Glomerular visceral epithelial cell (primary cell): ENCODE data around the gene HSPB3.
A peak's percentile ranks its signal among the peaks of the same experiment; 100 is the strongest.
"Not testable (repeated sequence)": the region's sequence is repeated elsewhere in the genome, so short reads cannot be mapped to it uniquely, and the experiment has no call there.

Experiments
- DNase-seq: peaks from one replicate; pipeline ENCODE4 v3.0.0-alpha.2; 2016; ENCODE audit errors: extremely low spot score

The HSPB3 gene

GRCh38 chr5:54455413-54456157 lies at the start of gene HSPB3:
Gene HSPB3, plus strand, starts transcription at chr5:54455699. Its CDS starts 91 bp downstream, at chr5:54455790.
- DNase-seq: peak; percentile 19

DNA sequence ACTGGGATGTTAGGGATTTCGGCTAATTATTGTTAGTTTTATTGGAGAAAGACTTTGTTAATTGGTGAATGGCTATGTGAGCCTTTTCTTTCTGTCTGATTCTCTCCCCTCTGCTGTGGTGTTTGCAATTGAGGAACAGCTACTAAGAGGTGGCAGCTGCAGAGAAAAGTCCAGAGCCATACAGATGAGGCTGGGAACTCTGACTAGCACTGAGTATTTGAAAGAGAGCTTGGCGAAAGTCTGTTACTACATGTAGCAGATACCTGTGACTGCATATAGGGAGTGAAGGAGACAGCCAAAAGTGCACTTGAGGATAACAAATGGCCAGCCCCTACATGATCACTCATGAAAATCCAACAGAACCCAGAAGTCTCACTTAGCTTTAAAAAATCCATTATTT lies 44.3 kb upstream of the HSPB3 start:
- no peak for DNase-seq

DNA sequence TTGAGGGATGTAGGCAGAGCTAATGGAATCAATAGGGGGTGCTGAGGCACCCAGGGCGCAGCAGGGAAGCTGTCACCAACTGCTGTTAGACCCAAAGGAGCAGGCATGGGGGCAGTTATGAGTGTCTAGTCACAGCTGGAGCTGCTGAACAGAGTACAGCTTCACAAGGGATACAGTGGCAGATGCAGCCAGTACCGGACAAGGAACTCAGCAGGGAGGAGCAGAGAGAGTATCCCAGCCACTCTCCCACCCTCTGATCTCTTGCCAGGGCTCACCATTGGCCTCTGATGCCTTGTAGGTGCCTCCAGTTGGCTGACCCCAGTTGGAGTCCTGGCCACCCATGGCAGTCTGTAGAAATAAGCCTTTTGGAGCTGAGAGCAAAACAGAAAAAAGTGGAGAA lies 42.6 kb upstream of the HSPB3 start:
- DNase-seq: no peak

DNA sequence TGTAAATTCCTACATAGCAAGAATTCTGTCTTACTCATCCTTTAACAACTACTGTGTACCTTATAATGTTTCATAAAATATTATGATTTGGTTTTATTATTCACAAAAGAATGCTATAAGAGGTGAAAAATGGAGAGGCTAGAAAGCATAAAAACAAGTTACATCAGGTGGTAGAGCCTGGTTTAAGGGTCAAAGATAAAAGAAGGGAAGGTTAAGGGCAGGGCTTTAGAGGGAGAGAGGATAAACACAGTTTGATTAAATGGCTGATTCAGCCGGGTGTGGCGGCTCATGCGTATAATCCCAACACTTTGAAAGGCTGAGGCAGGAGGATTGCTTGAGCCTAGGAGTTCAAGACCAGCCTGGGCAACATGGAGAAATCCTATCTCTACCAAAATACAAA lies 40.4 kb upstream of the HSPB3 start:
- DNase-seq: no peak

DNA sequence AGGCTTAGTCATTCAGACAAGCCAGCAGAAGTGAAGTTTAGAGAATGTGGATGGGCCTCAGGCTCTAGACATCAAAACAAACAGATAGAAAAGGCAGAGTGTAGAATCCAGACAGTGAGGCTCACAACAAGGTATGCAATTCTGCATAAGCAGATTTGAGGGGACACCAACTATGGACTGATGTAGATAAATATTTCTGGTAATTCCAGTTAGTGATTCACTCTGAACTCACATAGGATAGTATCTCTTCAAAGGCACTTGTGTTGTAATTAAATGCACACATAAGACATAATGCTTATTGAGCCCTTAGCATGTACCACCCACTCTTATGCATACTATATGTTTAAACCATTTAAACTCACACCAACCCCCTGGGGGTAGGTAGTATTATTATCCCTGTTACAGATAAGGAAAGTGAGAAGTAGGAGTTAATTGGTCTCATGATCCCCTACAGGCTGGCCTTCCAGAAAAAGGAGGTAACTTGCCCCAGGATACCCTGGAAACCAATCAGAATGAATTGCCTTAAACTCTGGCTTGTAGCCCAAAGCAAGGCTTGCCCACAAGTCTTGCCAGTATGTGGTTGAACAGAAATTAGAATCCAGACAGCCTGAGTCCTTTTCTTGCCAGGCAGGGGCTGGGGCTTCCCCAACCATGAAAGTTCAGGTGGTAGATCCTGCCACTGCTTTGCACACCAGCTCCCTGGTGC lies 39.5 kb upstream of the HSPB3 start:
- DNase-seq: peak; percentile 12

GRCh38 chr5:54419573-54420423 lies 35.7 kb upstream of the HSPB3 start:
- peak; percentile 60 for DNase-seq

DNA sequence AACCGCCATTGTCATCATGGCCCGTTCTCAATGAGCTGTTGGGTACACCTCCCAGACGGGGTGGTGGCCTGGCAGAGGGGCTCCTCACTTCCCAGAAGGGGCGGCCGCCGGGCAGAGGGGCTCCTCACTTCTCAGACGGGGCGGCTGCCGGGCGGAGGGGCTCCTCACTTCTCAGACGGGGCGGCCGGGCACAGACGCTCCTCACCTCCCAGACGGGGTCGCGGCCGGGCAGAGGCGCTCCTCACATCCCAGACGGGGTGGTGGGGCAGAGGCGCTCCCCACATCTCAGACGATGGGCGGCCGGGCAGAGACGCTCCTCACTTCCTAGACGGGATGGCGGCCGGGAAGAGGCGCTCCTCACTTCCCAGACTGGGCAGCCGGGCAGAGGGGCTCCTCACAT lies 35.0 kb upstream of the HSPB3 start:
- DNase-seq: not testable (repeated sequence)

- no peak for DNase-seq
Measured at GRCh38 chr5:54421976-54422375, 33.5 kb upstream of the HSPB3 start.

DNA sequence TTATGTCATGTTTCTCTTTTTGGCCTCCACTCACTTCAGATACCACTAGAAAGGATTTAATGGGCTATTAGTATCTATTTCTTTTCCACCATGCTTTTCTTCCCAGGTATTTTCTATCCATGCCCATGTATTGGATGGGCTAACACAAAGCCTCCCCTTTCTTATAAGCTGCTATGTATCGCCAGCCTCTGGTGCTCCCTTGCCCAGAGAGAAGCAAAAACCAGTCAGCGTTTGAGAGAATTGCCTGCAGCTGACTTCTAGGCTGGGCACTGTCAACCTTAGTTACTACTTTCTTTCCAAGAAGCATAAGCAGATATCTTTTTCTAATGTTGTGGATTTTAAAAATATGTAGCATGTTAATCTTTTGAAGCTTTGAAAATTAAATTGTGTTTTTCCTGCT lies 30.2 kb upstream of the HSPB3 start:
- DNase-seq: no peak

DNA sequence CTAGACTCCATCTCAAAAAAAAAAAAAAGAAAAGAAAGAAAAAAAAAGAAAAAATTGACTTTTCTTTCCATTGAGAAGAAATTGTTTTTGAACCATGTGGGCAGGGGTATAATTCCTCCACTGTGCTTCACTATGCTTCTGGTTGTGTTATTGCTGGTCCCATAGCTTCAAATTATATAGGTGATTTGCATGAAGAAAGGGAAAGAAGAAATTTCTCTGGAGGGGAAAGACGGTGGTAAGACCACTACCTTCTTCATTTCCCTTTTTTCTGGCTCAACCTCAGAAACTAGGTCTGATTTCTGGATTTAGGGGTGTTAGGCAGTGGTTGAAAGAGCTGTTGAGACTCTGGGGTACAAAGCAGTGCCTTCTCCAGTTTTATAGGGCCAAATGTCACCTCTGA lies 29.3 kb upstream of the HSPB3 start:
- DNase-seq: no peak

- not testable (repeated sequence) for DNase-seq
Measured at GRCh38 chr5:54434650-54435049, 20.8 kb upstream of the HSPB3 start.

DNA sequence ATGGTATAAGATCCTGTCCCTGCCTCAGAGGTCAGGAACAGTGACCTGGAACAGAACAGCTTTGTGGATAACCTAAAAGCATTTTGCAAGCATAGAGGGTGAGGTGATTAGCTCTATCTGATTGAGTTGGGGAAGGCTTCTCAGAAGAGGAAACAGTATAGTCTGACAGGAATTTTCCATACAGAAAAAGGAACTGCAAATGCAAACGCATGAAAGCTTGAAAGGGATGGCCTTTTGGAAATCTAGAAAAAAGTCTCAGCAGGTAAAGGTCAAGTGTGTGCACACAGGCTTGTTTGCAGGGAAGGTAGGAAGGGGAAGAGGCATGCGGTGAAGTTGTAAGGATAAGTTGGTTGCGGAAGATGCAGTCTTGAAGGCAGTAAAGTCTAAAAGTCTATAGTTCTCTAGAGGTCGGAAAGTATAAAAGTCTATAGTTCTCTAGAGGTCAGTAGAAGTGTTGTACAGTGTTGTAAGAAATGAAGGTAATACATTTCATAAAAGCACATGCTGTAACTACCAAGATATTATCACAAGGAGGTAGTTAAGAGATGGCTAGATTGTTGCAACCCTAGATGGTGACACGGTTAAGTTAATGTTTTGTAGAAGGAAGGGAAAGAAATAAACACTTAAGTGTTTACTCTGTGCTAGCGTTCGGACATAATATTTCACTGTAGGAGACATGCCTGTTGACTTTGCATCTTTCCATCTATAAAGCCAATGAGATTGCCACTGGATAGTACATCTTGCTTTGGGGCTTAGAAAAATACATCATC lies 16.7 kb upstream of the HSPB3 start:
- DNase-seq: no peak

DNA sequence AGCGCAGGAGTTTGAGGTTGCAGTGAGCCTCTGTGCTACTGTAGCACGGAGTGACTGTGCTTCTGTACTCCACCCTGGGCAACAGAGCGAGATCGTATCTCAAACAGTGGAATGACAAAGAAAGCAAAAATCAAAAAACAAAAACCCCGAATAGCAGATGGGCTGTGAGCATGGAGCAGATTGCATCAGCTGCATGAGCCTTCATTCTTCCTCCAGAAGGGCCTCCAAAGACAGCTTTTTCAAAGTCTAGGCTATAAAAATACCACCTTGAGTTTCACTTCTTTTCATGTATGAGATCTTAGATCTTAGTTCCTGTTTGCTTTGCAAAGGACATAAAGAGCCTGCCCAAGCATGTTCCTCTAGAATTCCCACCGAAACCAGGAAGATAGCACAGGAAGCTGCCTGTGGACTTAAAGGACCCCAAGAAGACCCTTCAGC lies 15.0 kb upstream of the HSPB3 start:
- no peak for DNase-seq

GRCh38 chr5:54442271-54442670 lies 13.2 kb upstream of the HSPB3 start:
- peak; percentile 16 for DNase-seq

- DNase-seq: peak; percentile 29
Measured at GRCh38 chr5:54443270-54443669, 12.2 kb upstream of the HSPB3 start.

- DNase-seq: no peak
Measured at GRCh38 chr5:54445691-54446378, 9.7 kb upstream of the HSPB3 start.

DNA sequence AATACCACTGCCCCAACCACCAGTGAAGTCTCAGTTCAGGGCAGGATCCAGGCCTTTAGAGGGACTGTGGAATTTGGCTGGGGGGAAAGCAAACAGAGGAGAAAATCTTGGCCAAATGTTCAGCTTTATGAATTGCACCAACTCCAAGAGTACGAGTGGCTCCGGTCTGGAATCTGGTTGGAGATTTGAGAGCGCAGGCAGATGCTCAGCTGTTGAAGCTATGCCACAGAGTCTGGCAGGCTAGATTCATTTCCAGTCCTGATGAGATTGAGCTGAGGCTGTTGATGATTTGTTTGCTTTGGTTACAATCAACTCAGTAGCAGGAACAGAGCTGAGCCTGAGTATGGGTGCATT lies 9.1 kb upstream of the HSPB3 start:
- no peak for DNase-seq

GRCh38 chr5:54449923-54450322 lies 5.6 kb upstream of the HSPB3 start:
- DNase-seq: no peak

DNA sequence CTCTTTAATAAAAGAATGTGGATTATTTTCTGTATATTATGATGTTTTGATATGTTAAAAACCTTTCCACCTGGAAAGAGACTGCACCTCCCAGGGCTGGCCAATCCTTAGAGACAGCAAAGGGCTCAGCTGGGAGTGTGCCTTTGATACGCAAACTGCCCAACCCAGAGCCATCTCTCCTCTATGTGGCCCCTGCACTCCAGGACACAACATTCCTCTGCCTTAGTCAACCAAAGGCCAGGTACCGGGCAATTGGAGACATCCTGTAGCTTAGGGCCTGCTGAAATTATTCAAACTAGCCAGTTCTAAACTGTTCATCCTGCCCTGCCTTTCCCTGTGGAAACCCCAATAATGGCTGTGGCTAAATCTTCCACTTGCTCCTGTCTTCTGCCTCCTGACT lies 5.0 kb upstream of the HSPB3 start:
- no peak for DNase-seq

GRCh38 chr5:54453046-54453445 lies 2.5 kb upstream of the HSPB3 start:
- DNase-seq: no peak

DNA sequence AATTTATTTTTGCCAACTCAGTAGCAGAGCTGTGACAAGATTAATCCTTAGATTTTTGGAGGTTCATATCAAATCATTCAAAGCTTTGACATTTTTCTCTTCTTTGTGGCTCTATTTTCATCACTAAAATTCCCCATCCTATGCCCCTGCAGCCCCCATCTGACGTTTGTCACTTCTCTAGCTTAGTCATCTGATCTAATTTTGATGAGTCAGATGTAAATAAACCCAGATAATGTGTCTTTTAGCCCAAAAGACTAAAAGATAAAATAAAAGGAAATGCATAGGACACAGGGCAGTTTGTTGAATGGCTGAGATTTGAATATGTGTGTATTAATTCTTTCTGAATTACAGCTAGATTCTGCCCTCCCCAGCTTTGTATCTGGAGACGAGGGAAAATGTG lies 897 bp upstream of the HSPB3 start:
- no peak for DNase-seq
